ENCODE measurements around the gene AIRE.
A peak's percentile ranks its signal among the peaks of the same experiment; 100 is the strongest.

The AIRE gene

DNA sequence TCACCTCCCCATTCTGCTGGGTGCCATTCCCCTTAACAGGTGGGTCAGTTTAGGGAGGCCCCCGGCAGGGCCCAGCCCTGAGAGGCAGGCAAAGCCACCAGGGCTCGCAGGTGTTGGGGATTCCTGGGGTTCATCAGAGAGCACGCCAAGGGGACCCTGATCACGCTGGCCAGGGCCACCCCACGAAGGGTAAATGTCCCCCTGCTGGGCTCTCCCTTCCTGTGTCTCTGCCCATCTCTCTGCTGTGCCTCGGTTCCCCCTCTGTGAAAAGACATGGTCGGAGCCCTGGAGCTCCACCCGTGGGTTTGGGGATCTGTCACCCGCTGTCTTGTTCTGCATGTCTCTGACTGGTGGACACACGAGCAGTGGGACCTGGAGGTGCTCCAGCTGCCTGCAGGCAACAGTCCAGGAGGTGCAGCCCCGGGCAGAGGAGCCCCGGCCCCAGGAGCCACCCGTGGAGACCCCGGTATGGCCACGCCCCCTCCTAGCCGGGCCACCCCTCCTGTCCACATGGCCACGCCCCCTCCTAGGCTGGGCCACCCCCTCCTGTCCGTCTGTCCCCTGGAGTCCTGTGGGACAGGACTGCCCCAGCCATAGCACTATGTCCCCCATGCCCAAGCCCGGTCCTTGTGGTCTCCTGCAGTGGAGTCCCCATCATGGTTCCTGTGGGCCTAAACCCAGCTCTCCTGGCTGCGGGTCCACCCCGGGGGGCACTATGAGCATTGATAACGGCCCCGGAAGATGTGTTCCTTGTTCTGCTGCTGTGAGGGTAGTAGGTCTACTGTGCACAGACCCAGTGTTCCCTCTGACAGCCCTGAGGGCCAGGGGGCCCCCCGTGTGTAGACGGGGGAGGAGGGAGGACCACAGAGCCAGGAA lies 6.5 kb downstream of the AIRE start:
- DNase-seq, result no peak

DNA sequence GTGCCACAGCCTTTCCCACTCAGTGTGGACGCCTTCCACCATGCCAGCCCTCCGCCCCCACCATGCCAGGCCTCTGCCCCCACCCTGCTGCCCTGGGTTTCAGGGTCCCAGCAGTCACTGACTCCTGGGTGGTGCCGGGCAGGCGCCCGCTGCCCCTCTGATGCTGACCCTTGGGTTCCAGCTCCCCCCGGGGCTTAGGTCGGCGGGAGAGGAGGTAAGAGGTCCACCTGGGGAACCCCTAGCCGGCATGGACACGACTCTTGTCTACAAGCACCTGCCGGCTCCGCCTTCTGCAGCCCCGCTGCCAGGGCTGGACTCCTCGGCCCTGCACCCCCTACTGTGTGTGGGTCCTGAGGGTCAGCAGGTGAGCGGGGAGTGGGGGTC lies 7.1 kb downstream of the AIRE start:
- no peak for DNase-seq

- no peak for DNase-seq
These were observed 8.0 kb downstream of the AIRE start for GRCh38 chr21:44293551-44294231.

- no peak for DNase-seq
These were observed 8.9 kb downstream of the AIRE start for GRCh38 chr21:44294391-44295162.

- DNase-seq, result no peak
These were observed 9.5 kb downstream of the AIRE start for GRCh38 chr21:44295163-44295573.

GRCh38 chr21:44295646-44296045 lies 10.0 kb downstream of the AIRE start:
- DNase-seq, result no peak

- no peak for DNase-seq
These were observed 10.4 kb downstream of the AIRE start for GRCh38 chr21:44296103-44296519.

DNA sequence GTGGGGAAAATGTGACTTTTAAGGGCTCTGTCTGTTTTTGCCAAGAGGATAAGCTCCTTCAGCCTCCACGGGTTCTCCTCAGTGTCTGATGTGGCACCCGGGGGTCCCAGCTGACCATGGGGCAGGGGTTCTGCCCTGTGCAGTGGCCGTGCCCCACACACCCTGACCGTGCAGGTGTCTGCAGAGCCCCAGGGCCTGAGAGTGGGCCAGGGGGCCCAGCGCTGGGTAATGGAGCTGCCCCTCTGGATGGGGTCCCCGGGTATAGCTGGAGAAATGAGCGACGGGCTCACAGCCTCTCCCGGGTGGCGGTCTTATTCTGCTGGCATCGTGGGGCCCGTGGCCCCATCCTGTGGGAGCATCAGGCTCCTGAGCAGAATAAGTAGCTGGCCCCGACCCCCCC lies 11.2 kb downstream of the AIRE start:
- no peak for DNase-seq

DNA sequence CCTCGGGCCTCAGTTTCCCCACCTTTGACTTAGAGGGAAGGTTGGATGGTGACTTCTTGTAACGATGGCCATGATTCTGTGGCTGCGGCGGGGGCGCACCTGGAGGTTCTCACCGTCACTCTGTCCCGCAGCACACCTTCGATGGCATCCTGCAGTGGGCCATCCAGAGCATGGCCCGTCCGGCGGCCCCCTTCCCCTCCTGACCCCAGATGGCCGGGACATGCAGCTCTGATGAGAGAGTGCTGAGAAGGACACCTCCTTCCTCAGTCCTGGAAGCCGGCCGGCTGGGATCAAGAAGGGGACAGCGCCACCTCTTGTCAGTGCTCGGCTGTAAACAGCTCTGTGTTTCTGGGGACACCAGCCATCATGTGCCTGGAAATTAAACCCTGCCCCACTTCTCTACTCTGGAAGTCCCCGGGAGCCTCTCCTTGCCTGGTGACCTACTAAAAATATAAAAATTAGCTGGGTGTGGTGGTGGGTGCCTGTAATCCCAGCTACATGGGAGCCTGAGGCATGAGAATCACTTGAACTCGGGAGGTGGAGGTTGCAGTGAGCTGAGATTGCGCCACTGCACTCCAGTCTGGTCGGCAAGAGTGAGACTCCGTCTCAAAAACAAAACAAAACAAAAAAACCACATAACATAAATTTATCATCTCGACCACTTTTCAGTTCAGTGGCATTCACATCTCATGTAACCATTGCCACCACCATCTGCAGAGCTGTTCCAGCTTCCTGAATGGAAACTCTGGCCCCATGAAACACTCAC lies 12.0 kb downstream of the AIRE start:
- peak; percentile 84 for DNase-seq

GRCh38 chr21:44298301-44298700 lies 12.6 kb downstream of the AIRE start:
- no peak for DNase-seq

- no peak for DNase-seq
These were observed 13.4 kb downstream of the AIRE start for GRCh38 chr21:44299085-44299457.

GRCh38 chr21:44299458-44300261 lies 14.0 kb downstream of the AIRE start, which contains the start of gene PFKL:
PFKL (plus strand) TSS chr21:44300053; CDS start chr21:44300106, 53 bp downstream.
- DNase-seq, result peak; percentile 59

DNA sequence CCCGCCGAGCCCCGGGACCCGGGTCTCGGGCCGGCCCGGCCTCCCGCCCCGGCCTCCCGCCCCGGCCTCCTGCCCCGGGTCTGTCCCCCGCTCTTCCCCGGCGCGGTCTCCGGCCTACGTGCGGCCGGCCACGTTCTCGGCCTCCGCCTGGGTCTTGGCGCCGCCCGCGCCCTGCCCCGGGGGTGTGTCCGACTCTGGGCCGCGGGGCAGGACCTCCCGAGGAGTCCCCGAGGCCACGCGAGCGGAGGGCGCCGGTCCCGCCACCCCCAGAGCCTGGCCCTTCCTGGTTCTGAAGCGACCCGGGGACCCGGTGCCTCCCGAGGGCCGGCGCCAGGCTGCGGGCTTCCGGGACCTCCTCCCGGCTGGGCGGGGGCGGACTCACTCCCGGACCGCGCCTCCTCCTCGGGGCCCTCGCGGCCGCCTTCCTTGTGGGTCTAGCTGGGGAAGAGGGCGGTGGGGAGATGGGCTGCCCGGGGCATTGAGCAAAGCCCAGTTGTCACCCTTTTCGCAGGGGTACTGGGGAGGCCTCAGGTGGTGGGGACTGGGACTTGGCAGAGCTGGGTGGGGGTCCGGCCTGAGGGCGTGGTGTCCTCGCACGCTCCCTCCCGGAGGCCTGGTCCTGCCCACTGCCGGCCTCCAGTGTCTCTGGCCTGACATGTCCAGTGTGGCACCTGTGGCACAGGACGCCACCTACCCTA lies 14.7 kb downstream of the AIRE start:
- DNase-seq, result peak; percentile 40

DNA sequence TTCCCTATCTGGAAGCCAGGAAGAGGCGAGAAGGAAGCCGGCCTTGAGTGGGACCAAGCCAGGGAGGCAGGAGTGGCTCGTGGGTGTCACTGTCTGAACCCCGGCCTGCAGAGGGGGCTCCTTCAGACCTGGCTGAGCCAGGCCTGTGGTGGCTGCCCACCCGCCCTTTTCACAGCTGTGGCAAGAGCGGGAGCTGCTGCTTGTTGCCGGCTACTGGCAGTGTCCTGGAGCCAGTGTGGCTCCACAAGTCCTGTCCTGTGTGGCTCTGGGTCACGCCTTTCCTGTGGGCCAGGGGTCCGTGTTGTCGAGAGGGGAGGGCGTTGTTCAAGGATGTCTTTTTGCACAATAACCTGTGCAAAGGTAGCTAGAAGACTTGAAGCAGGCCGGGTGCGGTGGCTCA lies 15.5 kb downstream of the AIRE start:
- DNase-seq, result no peak

DNA sequence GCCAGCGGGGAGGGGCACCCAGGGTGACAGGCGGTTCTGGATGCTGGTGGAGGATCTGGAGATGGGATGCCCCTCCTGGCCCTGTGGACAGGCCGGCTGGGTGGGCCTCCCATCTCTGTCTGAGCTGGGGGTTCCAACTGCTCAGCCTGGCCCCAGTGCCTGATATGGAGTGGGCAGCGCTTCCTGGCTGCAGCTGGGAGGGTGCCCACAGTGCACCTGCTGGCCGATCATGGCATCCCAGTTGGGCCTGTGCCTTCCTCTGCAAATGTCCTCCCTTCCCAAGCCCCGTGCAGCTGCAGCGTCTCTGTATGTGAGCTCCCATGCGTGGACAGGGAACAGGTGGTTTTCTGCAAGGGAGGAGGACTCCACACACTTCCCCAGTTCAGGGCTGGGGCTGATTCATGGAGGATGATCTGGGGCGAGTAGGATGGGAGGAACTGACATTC lies 16.3 kb downstream of the AIRE start:
- peak; percentile 9 for DNase-seq

GRCh38 chr21:44302573-44303401 lies 17.1 kb downstream of the AIRE start:
- DNase-seq, result peak; percentile 27

DNA sequence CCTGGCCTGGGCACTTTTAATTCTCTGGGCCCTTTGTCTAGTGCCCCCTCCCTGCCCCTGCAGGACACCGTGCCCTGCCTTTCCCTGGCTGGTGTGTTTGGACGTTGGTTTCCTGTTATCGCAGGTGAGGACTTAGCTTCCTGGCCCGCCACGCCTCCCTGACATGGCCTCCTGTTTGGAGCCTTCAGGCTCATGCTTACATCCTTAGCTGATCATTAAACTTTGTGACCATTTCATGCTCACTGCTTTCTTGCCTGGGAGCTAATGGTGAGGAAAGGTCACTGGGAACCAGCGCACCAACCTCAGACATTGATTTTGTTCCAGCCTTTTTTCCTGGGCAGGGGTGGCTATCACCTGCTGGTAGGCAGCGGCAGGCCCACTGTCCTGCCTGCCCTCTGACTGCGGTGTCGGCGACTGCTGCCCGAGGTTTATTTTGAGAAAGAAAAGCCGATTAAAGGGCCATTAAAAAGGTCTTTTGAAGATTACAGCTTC lies 17.9 kb downstream of the AIRE start:
- no peak for DNase-seq

DNA sequence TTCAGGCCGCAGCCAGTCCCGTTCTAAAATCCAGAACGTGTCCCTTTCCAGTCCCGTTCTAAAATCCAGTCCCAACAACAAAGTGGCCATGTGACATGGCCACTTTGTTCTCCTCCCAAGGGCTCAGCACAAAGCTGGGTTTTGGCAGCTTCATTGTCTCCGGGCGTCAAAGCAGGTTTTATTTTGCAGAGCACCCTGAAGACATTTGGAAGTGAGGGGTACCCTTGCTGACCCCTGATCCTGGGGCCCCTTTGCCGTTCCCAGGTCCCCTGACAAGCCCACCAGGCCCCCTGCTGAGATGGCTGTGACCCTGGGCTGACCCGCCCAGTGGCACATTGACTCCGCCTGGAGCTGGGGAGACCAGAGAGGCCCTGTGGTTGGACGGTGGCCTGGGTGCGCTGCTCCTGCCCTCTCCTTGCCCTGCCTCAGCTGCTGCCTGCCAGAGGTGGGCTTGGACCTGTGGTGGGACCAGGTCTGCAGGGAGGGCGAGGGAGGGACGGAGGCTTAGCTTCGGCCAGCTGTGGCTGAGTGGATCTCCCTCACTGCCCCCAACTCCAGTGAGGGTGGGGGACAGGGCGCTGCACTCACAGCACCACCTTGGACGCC lies 18.4 kb downstream of the AIRE start:
- no peak for DNase-seq

DNA sequence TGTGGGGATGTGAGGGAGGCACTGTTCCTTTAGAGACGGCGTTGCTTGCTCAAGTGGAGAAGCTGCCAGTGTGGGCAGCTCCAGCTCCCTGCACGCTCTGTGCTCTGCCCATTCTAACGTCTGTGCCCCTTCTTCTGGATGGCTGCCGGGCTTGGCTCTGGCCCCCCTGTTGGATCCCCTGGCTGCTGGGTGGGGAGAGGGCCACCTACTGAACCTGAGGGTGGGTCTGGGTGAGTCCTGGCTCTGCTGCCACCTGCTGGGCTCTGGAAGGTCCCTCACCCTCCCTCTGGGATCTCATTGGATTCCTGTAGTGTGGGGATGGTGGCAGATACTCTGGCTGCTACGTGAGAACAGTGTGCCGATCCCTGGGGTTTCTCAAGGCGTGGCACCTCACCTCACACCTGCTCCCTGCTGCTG lies 19.2 kb downstream of the AIRE start:
- DNase-seq, result peak; percentile 12

DNA sequence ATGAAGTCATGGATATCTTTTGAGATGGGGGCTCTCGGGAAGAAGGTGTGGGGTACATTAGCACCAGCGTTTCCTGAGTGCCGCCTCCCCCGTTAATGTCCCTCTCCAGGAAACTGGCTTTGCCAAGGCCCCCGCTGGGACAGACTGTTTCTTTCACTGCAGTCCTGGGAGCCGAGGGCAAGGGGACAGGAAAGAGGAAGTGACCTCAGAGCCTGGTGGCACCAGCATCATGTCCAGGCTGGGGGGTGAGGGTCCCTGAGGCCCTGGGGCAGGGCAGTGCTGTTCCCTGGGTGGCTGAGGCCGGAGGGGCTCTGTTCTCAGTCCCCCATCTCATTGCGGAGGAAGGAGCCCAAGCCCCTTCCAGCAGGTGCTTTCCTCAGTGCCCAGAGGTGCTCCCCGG lies 20.0 kb downstream of the AIRE start:
- no peak for DNase-seq

Measured in NCI-H510A treated with DMSO at 0.1 percent for 48 hours (cell line).